Dedifferentiated amniotic fluid mesenchymal stem cell (primary cell): ENCODE data around the gene RBP3.
A peak's percentile ranks its signal among the peaks of the same experiment; 100 is the strongest.
"Not testable (repeated sequence)": the region's sequence is repeated elsewhere in the genome, so short reads cannot be mapped to it uniquely, and the experiment has no call there.

Experiments used
- DNase-seq: peaks from one replicate; pipeline ENCODE4 v3.0.0-alpha.2; 2016; ENCODE audit errors: extremely low spot score

RBP3 gene

DNA sequence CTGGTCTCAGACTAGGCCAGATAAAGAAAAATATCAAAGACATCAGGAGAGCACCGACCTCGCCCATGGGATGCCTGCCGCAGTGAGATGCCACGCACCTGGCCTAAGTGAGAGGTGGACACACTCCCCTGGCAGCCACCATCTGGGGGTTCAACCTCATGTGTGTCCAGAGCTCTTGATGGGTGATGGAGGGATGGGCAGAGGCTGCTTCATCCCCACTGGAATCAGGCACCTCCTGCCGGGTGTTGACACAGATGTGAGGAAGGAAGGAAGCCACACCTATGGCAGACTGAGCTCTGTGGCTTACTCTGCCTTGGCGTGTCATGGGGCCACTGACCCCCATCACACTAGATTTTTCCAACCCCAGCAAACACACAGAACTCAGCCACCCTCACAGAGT lies 24.6 kb downstream of the RBP3 start:
- DNase-seq = no peak

DNA sequence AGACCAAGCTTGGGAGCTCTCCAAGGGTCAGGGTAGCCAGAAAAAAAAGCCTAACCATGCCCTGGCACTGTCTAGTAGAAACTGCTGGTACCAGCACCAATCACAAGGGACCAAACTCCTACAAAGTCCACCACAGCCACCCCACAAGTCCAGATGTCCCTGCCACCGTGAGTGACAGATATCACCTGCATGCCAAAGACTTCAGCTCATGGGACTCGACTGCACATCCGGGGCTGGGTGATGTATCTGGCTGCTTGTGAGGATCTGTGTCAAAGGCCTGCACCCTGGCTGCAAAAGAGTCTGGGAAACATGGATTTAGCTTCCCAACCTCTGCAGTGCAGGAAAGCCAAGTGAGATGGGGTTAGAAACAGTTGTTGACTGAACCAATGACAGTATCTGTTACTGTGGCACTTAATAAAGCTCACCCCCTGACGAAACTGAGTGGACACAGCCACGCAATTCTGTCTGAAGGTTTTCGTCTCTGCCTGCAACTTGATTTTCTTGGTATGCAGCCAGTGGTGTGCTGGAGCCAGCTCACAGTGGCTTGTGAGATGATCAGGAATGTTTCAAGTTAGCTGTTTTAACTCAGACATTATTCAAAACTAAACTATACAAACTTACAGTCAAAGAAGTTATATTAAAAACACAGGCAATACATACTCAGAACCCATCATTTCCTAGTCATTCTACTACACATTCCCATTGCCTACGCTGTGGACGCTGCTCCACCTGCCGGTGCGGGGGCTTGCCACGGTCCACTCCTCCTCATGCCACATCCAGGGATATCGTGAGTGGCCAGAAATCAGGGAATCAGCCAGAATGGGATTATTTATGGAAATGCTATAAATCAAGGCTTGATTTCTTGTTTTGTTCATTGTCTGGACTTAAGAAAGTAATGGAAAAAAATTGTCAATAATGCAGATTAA lies 26.7 kb downstream of the RBP3 start:
- peak; percentile 78 for DNase-seq

GRCh38 chr10:47376522-47377220 lies 28.5 kb downstream of the RBP3 start:
- no peak for DNase-seq

GRCh38 chr10:47378183-47378510 lies 30.0 kb downstream of the RBP3 start:
- DNase-seq = no peak

- DNase-seq = no peak
Measured at GRCh38 chr10:47378606-47379444, 30.7 kb downstream of the RBP3 start.

- DNase-seq = no peak
Measured at GRCh38 chr10:47379445-47379785, 31.3 kb downstream of the RBP3 start.

DNA sequence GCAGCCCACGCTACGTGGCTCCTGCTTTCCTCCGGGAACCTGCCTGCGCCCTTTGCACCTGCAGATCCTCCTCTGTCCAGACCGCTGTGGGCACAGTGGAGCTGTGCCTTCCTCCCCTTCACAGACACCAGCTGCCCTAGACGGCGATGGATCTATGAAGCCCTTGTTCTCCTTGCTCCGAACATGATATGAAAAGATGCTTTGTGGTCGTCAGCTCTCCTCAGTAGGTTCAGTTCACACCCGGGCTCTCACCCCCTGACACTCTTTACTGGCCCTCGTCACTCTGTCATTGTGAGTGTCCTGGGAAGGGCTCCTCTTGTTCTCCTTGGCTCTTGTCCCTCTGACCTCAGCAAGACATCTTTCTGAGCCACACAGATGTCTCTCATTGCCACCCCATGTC lies 31.7 kb downstream of the RBP3 start:
- no peak for DNase-seq

DNA sequence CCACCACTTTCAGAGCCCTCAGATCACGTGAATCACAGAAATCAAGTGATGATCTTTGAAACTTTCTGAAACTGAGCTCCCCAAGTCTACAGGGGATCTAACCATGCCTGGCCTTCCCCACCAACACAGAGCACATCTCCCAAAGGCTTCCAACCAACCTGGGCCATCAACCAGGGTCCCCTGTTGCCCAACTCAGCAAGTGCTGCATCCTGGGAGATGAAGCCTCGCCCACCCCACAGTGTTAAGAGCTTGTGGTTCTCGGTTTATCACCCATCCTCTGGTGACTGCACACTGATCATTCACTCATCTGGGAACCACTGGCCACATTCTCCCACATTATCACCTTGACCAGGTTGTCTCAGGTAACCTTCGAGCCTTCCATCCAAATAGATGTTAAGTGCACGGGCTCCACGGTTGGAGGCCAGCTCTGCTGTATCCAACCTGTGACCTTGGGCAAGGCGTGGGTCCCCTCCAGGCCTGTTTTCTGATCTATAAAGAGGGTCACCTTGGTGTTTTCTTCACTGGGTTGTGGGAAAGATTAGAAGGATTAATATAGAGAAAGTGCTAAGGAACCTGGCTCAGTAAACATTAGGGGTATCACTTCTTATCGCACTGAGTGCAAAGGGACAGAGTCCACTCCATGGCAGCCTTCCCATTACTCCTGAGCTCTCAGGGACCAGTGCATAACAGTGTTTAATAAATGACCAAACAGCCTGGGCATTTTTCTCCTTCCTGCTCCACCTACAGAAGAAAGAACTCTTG lies 32.4 kb downstream of the RBP3 start:
- no peak for DNase-seq

GRCh38 chr10:47381103-47381395 lies 32.9 kb downstream of the RBP3 start:
- no peak for DNase-seq

- DNase-seq = no peak
Measured at GRCh38 chr10:47381427-47382379, 33.5 kb downstream of the RBP3 start.

- DNase-seq = no peak
Measured at GRCh38 chr10:47383261-47384147, 35.3 kb downstream of the RBP3 start.

GRCh38 chr10:47384148-47384921 lies 36.2 kb downstream of the RBP3 start, which contains the start of gene ZNF488:
TSS of gene ZNF488 (minus strand) at chr10:47384293. CDS start at chr10:47368829, 15,464 bp downstream.
- peak; percentile 33 for DNase-seq

DNA sequence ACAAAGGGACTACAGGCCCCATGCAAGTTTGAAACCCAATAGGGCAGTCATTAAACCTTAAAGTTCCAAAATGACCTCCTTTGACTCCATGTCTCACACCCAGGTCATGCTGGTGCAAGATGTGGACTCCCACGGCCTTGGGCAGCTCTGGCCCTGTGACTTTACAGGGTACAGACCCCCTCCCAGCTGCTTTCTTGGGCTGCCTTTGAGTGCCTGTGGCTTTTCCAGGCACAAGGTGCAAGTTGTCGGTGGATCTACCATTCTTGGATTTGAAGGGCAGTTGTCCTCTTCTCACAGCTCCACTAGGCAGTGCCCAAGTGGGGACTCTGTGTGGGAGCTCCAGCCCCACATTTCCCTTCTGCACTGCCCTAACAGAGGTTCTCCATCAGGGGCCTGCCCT lies 37.9 kb downstream of the RBP3 start:
- DNase-seq = not testable (repeated sequence)

DNA sequence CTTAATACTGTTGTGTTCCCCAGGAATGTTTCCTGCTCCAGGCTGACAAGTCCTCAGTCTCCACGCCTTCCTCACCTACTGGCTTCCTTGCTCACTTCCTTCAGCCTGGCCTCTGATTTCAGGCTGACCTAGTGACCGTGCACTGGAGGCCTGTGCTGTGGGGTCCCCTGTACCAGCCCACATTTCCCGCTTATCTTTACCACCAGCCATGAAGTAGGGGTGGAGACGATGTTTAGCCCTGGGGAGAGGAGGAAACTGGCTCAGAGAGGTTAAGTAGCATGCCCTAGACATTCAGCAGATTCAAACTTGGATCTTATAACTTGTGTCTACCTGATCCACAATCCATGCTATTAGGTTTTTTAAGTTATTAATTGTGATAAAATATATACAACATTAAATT lies 40.7 kb downstream of the RBP3 start:
- DNase-seq = no peak

DNA sequence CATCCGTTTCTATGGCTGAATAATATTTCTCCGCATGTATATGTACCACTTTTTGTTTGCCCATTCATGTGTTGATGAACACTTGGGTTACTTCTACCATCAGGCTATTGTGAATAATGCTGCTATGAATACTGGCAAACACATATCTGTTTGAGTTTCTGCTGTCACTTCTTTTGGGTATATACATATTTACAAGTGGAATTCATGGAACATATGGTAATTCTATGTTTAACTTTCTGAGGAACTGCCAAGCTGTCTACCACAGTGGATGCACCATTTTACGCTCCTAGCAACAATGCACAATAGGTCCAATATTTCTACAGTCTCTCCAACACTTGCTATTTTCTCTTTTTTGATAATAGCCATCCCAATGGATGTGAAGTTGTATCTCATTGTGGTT lies 41.5 kb downstream of the RBP3 start:
- no peak for DNase-seq

GRCh38 chr10:47396311-47396717 lies 48.2 kb downstream of the RBP3 start:
- no peak for DNase-seq

- DNase-seq = no peak
Measured at GRCh38 chr10:47397256-47397655, 49.1 kb downstream of the RBP3 start.

DNA sequence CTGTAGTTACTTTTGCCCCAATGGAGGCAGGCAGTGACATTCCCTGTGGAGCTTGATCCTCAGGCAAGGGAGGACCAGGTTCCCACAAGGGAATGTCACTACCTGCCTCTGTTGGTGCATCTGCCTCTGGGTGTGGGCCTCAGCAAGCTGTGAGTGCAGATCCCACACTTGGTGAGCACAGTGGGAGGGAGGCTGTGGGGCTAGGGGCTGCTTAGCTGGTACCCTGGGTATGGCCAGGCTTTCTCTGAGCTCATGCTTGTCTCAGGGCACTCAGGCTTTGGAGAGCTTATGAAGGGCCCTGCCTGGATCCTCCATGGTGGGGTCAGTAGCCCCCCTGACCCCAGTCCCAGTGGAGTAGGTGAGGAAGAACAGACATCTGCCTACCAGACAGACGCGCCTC lies 52.1 kb downstream of the RBP3 start:
- no peak for DNase-seq

DNA sequence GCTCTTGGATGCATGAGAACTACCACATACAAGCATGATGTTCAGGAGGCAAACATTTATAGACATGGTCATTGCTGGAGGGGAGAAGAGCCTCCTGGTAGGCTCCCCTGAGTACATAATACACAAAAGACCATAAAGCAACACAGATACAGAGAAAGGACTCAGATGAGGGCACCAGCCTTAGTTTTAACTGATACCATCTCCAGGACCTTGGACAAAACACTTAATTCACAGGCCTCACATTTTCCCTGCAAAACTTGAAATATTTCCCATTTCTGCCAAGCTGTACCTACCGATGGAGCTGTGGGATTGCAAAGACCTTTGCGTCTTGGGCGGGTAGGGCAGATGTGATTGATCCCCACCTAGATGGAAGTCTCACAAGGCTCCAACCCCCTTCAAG lies 52.6 kb downstream of the RBP3 start:
- no peak for DNase-seq
